GM18508 (cell line): ENCODE measurements around the gene TAF7.
"Not testable (repeated sequence)": the region's sequence is repeated elsewhere in the genome, so short reads cannot be mapped to it uniquely, and the experiment has no call there.

Experiments used
- ATAC-seq: cut with Tn5 transposase; IDR thresholded peaks from one replicate; pipeline ENCODE4 v1.9.1; 2021; ENCODE audit warnings: moderate number of reproducible peaks; ENCODE audit not compliant: insufficient read depth, unreplicated experiment

TAF7 gene

DNA sequence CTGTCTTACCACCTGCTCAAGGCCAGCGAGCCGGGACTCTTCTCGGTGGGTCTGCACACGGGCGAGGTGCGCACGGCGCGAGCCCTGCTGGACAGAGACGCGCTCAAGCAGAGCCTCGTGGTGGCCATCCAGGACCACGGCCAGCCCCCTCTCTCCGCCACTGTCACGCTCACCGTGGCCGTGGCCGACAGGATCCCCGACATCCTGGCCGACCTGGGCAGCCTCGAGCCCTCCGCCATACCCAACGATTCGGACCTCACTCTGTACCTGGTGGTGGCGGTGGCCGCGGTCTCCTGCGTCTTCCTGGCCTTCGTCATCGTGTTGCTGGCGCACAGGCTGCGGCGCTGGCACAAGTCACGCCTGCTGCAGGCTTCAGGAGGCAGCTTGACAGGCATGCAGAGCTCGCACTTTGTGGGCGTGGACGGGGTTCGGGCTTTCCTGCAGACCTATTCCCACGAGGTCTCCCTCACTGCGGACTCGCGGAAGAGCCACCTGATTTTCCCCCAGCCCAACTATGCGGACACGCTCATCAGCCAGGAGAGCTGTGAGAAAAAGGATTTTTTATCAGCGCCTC is 20.3 kb upstream of the TAF7 start:
- not testable (repeated sequence) for ATAC-seq

DNA sequence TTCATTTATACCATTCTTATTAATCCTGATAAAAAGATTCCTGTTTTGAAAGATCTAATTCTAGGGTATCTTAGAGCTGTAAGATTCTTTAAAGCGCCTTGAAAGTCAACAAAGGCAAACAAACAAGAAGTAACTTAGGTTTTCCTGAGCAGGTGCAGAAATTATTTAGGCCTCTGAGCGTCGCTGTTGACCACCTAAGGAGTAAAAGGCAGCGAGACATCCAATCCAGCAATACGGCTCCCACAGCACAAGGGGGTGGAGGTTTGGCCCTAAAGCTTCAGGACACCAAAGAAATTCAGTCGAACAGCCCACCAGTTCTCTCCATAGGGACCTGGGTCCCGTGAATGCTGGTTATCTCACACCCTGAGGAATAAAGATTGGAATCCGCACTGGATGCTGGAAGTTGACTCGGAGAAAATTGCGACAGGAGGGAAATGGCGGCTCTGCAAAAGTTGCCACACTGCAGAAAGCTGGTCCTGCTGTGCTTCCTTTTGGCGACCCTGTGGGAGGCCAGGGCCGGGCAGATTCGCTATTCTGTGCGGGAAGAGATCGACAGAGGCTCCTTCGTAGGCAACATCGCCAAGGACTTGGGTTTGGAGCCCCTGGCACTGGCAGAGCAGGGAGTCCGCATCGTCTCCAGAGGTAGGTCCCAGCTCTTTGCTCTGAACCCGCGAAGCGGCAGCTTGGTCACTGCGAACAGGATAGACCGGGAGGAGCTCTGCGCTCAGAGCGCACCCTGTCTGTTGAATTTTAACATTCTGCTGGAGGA is 18.1 kb upstream of the TAF7 start, which contains the start of gene PCDHGA2:
Gene PCDHGA2, plus strand, starts transcription at position 223 of the 769 bp plus-strand sequence.
- no peak for ATAC-seq

DNA sequence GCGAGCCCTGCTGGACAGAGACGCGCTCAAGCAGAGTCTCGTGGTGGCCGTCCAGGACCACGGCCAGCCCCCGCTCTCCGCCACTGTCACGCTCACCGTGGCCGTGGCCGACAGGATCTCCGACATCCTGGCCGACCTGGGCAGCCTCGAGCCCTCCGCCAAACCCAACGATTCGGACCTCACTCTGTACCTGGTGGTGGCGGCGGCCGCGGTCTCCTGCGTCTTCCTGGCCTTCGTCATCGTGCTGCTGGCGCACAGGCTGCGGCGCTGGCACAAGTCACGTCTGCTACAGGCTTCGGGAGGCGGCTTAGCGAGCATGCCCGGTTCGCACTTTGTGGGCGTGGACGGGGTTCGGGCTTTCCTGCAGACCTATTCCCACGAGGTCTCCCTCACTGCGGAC is 12.0 kb upstream of the TAF7 start:
- not testable (repeated sequence) for ATAC-seq

DNA sequence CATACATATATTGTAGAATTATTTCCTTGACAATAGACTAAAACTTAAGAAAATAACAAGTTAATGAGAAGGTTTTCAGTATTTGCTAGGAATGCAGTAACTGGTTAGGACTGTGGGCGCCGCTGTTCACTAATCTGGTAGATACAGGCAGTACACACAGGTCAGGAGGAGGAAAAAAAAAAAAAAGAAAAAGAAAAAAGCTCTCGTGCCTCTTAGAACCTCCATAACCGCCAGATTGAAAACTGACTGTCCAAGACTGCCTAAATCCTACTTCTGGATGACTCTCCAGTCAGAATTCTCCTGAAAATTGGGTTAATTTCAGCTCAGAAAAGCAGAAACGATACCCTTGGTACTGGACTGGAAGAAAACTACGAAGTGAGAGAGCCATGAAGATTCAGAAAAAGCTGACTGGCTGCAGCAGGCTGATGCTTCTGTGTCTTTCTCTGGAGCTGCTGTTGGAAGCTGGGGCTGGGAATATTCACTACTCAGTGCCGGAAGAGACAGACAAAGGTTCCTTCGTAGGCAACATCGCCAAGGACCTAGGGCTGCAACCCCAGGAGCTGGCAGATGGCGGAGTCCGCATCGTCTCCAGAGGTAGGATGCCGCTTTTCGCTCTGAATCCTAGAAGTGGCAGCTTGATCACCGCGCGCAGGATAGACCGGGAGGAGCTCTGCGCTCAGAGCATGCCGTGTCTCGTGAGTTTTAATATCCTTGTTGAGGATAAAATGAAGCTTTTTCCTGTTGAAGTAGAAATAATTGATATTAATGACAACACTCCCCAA is 9.9 kb upstream of the TAF7 start, which contains the start of gene PCDHGA1:
Gene PCDHGA1, plus strand, starts transcription at position 216 of the 782 bp plus-strand sequence.
- no peak for ATAC-seq

DNA sequence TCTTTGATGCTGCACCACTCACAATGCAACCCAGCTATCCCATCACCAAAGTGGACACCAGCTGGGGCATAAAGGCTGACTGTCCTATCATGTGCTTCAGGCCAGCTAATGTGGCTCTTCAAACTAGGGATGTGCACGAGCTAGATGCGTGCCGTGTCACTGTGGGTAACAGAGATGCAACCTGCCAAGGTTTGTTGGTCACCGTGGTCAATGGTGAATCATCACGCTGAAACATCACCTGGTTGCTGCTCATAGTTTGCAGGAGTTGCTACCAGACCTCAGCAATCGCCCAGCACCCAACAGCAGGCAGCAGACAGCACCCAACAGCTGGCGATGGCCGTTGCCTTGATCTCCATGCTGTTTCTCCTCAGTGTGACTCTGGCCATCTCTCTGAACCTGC is 7.6 kb upstream of the TAF7 start:
- ATAC-seq: no peak

DNA sequence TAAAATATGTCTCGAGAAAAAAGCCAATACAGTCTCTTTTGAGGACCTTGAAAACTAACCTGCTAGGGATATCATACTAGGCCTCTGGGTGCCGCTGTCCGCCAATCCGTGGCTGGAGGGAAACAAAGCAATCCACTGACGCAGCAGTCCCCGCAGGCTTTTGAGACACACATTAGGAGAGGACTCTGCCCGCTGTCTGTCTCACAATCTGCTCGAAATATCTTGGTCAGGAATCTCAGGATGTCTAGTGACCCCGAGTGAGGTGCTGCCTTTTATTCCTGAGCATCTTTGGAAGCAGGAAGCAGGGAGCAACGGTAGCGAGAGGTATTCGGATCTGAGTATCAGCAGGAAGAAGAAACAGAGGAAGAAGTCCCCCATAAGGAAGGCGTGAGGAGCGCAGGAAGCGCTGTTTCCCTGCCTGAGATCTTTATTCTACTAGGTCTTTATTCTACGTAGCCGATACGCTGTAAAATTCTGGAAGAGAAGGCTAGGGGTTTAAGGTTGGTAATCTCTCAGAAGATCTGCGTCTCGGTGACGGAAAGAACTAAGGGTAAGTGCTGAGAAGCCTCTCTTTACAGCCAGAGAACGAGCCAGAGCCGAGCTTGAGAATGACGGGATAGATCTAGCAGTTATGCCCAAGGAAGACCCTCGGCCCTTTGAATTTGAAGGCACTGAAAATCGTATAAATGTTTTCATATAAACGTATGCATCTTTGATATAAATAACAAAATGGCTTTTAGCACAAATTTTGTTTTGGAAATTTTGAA is 5.7 kb upstream of the TAF7 start:
- no peak for ATAC-seq

DNA sequence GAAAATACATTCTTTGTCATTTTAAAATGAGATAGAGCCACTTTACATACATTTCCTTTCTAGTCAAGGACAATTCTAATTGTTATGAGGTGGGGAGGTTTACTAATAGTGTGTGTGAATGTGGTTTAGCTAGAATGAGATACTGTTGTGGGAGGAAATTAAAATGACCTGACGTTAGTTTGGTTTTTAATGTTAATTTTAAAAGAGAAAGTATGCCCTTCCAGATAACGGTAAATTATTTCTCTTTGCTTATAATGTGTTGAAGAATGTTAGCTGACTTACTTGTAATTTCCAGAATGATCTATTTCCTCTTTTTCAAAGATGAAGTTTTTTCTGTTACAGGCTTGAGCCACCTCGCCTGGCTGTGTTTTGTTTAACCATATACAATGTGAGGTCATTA is 1.7 kb upstream of the TAF7 start:
- no peak for ATAC-seq

DNA sequence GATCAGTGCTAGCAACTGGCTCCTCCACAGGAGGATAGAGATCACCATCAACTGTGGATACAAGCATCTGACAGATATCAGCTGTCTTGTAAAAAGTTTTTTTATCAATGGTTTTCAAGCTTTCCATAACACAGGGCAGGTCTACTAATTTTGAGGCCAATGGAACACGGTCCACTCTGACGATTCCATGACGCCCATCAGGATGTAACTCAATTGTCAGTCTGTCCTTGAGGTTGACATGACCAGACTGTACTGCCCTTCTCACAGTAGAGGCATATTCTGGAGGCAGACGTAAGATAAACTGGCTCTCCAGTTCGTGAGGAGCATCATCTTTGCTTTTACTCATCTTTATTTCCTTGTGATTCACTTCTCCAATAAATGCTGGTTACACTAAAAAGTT is 885 bp downstream of the TAF7 start:
- no peak for ATAC-seq

DNA sequence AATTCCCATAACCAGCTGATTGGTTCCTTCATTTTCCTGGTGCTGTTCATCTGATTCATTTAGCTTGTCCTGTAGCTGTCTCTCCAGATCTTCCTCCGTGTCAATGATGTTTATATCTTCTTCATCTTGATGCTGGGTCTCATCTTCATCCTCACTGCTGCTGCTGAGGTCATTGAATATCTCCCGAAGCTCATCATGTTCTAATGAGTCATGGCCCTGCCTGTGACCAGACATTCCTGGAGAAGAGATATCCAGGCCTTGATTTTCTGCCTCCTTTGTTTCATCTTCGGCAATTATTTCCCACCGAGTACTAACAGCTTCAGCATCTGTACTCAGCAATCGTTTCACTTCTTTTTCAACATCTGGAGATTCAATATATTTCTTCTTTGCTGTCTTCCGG is 1.4 kb downstream of the TAF7 start:
- ATAC-seq: no peak

DNA sequence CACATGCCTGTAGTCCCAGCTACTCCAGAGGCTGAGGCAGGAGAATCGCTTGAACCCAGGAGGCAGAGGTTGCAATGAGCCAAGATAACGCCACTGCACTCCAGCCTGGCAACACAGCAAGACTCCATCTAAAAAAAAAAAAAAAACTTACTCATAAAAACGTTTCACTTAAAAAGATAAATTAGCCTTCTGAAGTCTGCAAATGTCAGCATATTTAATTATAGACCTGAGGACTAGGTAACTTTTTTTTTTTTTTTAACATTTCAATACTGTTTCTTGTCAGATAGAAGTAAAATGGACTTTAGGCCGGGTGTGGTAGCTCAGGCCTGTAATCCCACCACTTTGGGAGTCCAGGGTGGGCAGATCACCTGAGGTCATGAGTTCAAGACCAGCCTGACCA is 3.6 kb downstream of the TAF7 start:
- ATAC-seq: not testable (repeated sequence)

DNA sequence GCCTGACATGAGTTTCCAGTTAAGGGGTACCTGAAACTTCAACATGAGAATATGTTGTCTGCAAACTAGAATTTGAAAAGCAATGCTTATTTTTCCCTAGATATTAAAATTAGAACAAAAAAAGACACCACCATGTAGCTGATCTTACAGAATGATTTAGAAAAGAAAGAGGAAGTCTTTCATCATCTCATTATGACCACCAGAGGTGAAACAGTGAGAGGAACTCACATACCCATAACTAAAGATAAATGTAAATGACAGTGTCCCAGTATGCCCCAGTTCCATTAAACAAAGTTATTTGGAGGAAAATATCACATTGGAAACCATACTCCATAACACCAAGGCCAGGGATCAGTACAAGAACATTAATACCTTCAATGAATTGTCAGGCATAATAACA is 6.9 kb downstream of the TAF7 start:
- no peak for ATAC-seq

DNA sequence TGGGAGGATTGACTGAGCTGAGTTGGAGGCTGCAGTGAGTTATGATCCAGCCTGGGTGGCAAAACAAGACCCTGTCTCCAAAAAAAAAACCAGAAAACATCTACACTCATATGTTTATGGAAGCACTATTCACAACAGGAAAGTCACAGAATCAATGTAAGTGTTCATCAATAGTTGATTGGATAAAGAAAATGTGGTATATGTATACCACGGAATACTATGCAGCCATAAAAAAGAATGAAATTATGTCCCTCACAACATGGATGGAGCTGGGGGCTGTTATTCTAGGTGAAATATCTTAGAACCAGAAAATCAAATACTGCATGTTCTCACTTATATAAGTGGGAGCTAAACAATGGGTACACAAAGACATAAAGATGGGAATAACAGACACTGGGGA is 14.0 kb downstream of the TAF7 start:
- no peak for ATAC-seq

DNA sequence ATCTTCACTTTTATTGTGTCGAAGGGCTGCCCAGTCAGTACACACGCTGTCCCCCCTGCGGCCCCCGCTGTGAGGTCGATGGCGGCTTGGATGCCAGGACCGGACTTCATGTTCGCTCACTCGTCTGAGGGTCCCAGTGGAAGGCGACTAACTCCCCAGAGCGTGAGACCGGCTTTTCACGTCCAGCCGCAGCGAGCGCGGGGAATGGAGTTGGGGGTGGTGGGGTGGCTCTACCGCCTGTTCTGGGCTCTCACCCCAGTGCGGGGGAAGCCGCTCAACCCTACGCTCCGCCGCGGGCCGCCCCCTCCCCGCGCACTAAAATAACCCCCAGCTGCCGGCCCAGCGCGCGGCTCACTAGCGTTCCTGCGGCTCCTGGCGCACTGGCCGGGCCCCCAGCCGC is 16.8 kb downstream of the TAF7 start, which contains the start of gene SLC25A2:
Gene SLC25A2, minus strand, starts transcription at position 294 of the 400 bp plus-strand sequence. Its CDS starts 184 bp downstream, at position 110.
- no peak for ATAC-seq

DNA sequence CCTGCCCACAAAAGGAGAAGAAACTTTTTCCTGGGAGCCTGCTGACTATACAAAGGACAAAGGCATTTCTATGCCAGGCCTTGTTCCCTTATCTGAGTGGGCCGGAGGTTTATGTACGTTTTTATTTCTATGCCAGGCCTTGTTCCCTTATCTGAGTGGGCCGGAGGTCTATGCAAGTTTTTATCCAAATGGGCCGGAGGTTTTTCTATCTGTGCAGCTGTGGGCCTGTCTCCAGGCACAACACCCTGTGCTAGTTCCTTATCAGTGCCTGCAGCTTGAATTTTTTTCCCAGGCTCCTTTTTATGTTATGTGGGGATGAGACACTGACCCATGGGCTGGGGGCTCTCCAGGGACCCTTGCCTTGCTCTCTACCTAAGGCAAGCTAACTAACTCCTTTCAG is 22.2 kb downstream of the TAF7 start:
- ATAC-seq: no peak

DNA sequence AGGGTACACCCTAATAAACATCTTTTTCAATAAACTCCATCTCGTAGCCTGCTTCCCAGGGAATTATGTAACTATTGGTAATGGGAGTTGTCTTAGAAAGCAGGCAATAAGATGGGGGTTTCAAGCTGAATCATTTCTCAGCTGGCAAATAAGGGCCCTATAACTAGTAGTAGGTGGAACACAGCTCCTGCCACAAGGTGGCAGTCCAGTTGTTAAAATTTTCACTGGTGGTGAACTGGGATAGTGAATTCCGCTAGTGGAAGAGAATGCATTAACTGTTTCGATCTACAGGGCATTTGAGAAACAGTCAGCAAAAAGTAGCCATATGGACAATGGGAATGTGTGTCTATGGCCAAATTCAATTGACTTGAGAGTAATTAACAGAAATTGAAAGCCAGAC is 47.7 kb downstream of the TAF7 start:
- ATAC-seq: no peak

DNA sequence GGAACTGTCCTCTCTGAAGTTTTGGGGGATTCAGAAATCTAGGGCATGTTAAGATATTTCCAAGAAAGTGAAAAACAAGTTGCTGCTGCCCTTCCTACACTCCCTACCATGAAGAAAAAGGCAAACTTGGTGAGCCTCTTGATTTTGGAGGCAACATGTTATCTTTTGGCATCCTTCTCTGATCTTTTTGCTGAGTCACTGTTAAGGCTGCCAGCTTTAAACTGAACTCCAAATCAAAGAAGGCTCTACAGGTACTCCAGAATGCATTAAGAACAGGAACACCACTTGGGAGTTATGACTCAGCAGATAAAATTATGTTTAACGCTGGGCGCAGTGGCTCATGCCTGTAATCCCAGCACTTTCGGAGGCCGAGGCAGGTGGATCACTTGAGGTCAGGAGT is 51.4 kb downstream of the TAF7 start:
- ATAC-seq: no peak
